CD4-positive, alpha-beta T cell treated with Interleukin-1 beta for 1 hour (primary cell): Measurements from ENCODE around the gene LIG3.
"Not testable (repeated sequence)": the region's sequence is repeated elsewhere in the genome, so short reads cannot be mapped to it uniquely, and the experiment has no call there.

Source experiments
- DNase-seq, 2 donors: peaks; one replicate each; pipeline ENCODE4 v3.0.0-alpha.2; 2020 to 2022

The LIG3 gene

DNA sequence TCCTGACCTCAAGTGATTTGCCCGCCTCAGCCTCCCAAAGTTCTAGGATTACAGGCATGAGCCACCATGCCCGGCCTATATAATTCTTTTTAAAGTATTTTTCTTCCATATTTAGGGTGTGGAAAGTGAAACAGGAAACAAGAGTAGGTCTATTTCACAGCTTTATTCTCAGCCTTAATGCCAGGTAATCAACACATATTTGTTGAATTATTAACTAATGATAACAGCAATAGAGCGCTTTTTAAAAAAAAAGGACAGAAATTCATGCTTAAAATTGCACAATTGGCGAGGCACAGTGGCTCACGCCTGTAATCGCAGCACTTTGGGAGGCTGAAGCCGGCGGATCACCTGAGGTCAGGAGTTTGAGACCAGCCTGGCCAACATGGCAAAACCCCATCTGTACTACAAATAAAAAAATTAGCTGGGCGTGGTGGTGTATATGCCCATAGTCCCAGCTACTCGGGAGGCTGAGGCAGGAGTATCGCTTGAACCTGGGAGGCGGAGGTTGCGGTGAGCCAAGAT lies 65.2 kb downstream of the LIG3 start:
- not testable (repeated sequence) for DNase-seq

GRCh38 chr17:35046245-35046644 lies 65.9 kb downstream of the LIG3 start:
- DNase-seq = no peak

- DNase-seq = peak; percentile 58 to 77
These were observed 66.5 kb downstream of the LIG3 start for GRCh38 chr17:35046740-35047283.

DNA sequence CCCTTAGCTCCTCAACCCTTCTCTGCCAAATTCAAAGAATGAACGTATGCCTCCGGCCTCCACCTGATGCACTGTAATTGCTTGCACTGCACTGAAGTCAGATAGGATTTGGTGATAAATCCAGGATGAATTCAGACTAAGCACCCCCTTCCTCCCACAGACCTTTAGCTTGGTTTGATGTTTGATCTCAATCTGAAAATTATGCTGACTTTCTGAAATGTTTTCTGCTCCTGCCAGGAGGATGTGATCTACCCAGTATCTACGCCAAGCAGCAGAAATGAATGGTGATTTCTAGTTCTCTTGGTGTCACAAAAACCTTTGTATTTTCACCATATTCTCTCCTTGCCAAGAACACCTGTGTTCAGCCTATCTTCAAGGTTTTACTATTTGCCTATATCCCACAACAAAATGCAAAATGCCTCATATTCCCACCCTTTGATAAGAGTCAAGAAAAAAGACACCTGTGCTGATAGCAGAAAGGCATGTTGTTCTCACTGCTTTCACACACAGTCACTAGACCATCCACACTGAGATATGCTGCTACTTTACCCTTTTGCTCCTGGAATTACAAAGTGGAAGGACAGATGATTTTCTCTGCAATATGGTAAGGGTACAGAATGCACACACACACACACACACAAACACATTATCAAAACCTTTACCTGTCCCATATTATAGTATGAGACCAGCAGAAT lies 68.5 kb downstream of the LIG3 start:
- no peak for DNase-seq

- DNase-seq = no peak
These were observed 69.9 kb downstream of the LIG3 start for GRCh38 chr17:35050170-35050569.

GRCh38 chr17:35051183-35051578 lies 70.9 kb downstream of the LIG3 start:
- peak; percentile 70 to 81 for DNase-seq

- DNase-seq = peak in 1 of 2 donors; percentile 34
These were observed 71.4 kb downstream of the LIG3 start for GRCh38 chr17:35051579-35052240.

GRCh38 chr17:35052241-35052610 lies 71.9 kb downstream of the LIG3 start:
- no peak for DNase-seq

DNA sequence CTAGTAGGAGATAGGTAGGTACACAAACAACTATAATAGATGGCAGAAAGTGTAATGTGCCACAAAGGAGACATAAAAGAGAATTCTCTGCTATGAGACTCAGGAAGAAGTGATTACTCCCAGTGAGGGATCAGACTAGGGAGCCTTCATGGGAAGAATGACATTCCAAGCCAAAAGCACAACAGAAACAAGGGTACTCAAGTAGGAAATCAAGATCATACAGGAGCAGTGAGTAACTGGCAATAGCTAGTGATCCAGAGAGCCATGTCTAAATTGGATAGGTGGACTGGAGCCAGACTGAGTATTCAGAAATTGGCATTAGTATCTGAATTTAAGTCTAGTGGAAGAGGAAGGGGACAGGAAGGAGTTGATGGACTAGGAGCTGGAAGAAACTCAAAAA lies 72.5 kb downstream of the LIG3 start:
- no peak for DNase-seq

GRCh38 chr17:35053204-35053603 lies 72.9 kb downstream of the LIG3 start:
- no peak for DNase-seq

DNA sequence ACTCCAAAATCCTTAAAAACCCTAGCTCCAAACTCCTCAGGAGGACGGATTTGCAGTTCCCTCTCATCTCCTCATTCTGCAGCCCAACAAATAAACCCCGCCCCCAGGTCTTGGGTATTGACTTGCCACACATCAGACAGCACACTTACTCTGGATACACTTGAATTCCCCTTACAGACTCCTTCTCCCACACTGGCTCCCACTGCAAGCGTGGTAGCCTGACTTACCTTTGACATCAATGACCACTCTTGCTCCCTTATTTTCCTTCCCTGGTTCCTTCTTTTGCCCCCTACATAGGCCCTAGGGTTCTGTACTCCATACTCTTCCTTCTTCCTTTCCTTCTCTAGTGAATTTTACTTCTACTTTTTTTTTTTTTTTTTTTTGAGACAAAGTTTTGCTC lies 75.7 kb downstream of the LIG3 start:
- DNase-seq = no peak

DNA sequence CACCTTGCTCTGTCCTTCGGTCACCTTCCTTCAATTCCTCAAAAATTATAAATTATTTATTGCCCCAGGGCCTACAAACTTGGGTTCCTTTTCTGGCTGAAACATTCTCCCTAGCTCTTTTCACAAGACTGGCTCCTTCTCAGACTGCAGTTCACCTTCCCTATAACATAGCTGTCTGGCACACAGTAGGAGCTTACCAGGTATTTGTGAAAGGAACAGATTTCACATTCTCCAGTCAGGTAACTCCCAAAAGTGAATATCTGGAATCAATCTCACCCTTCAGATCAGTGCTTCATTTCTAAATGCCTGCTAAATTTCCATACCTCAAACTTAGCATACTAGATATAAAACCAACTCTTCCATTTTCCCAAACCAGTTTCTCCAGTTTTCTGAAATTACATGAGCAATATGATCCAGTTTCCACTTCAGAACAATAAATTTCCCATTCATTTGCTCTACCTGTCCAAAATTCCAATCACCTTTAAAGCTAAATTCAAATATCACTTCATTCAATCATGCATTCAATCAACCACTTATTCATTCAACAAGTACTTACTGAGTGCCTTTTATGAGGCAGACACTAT lies 77.1 kb downstream of the LIG3 start:
- DNase-seq = no peak
